HS-5 (cell line): ENCODE results near the gene JARID2.
"Not testable (repeated sequence)": the region's sequence is repeated elsewhere in the genome, so short reads cannot be mapped to it uniquely, and the experiment has no call there.

Experiments used
- DNase-seq: peaks from one replicate; pipeline ENCODE4 v3.0.0-alpha.2; 2012; ENCODE audit warnings: low read depth

Gene JARID2

GRCh38 chr6:15310680-15311079 lies 64.8 kb downstream of the JARID2 start:
- no peak for DNase-seq

- DNase-seq, result no peak
Observed at GRCh38 chr6:15312500-15312899, 66.6 kb downstream of the JARID2 start.

DNA sequence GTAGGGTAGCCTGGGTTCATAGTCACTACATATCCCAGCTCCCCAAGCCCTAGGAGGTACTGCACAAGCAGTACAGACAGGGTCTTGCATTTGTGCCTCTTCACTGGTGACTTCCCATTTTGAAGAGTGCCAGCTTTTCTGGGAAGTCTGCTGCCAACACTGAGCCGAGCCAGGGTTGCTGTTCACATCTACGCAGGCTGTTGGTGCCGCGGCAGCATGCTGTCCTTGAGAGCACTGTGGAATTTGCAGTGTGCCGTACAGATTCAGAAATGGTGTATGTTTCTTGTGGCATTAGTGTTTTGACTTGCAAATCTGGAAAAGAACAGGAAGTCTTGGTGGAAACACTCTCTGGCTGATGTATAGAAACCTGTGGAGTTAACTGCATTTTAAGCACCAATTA lies 67.5 kb downstream of the JARID2 start:
- DNase-seq, result no peak

GRCh38 chr6:15316754-15317153 lies 70.9 kb downstream of the JARID2 start:
- DNase-seq, result no peak

- no peak for DNase-seq
Observed at GRCh38 chr6:15317251-15317650, 71.4 kb downstream of the JARID2 start.

- no peak for DNase-seq
Observed at GRCh38 chr6:15317934-15318902, 72.3 kb downstream of the JARID2 start.

DNA sequence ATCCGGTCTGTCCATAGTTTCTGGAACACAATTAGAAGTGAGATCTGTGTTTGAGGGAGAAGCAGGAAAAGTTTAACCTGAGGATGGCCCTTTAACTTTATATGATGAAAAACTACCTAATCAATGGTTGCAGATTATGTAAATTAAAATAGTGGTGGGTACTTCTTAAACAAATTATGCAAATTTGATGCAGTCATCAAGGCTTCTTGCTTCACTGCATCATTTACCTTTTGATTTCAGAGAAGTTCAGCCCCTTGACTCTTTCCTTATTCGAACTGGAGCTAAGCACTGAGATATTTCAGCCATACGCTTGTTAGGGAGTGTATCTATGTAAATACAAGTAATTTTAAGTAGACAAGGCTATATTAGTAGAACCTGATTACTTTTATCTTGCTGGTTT lies 73.8 kb downstream of the JARID2 start:
- DNase-seq, result no peak

GRCh38 chr6:15320693-15321092 lies 74.8 kb downstream of the JARID2 start:
- no peak for DNase-seq

- DNase-seq, result no peak
Observed at GRCh38 chr6:15322184-15322583, 76.3 kb downstream of the JARID2 start.

GRCh38 chr6:15322781-15323536 lies 77.1 kb downstream of the JARID2 start:
- no peak for DNase-seq

- not testable (repeated sequence) for DNase-seq
Observed at GRCh38 chr6:15323611-15324010, 77.7 kb downstream of the JARID2 start.

- DNase-seq, result no peak
Observed at GRCh38 chr6:15324427-15324985, 78.6 kb downstream of the JARID2 start.

DNA sequence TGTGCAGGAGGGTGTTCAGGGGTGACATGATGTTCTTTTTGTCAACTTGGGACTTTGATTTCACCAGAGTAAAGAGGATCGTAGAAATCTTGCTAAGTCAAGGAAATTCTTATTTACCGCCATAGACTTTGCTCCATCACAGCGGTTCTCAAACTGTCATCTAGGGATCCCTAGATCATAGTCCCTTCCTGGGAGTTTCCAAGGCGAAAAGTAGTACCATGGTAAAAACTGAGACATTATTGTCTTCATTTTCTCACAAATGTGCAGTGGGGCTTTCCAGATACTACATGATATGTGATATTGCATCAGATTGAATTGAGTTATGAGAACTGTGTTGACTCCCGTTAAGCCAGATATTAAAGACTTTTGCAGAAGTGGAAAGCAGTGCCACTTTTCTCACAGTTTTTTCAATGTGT lies 79.7 kb downstream of the JARID2 start:
- no peak for DNase-seq

GRCh38 chr6:15326067-15326614 lies 80.3 kb downstream of the JARID2 start:
- DNase-seq, result no peak

DNA sequence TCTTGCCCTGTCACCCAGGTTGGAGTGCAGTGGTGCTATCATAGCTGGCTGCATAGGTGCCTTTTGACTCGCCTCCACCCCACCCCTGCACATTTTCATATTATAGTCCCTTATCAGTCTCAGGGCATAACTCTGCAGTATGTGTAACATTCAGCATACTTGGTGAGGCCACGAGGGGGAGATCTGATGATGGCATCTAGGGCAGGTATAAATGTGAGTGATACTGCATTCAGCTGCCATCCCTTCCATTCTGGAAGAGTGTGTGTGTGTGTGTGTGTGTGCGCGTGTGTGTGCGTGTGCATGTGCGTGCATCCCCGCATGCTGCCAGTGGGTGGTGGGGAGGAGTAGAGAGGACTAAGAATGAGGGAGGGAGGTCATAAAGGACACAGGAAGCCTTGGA lies 81.4 kb downstream of the JARID2 start:
- no peak for DNase-seq

GRCh38 chr6:15329197-15329671 lies 83.4 kb downstream of the JARID2 start:
- peak; percentile 88 for DNase-seq

DNA sequence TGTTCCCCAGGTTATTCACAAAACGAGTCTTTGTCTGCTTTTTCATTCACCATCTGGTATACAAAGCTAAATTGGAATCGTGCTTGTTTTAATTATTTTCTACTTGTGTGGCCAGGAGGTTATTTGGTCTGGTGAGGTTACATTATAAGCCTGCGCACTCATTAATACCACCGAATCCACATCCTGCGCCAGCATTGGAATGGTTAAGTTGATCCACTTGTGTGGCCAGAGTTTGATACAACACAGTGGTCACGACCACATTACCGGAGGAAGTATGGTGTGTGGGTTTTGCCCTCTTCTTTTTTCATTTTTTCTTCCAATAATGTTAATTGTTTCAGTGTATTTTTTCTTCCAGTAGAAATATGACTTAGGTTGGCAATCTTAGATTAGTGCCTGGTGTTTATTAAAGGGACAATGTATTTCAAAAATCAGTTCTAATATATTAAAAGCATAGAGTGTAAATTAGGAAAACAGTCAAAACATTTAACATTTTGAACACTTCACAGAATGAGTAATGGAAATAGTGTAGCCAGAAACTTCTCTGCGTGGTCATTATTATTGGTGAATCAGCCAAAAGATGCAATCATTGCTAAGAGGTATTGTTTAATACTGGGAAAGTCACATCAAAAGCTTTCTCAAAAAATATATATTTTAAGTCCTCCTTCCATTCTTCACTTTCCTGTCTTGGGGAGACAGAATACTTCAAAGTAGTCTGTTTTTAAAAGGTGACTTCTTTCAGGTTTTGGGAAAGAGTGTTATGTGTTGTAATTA lies 84.5 kb downstream of the JARID2 start:
- DNase-seq, result no peak

- no peak for DNase-seq
Observed at GRCh38 chr6:15331143-15331542, 85.3 kb downstream of the JARID2 start.

- DNase-seq, result no peak
Observed at GRCh38 chr6:15331629-15332251, 85.9 kb downstream of the JARID2 start.

DNA sequence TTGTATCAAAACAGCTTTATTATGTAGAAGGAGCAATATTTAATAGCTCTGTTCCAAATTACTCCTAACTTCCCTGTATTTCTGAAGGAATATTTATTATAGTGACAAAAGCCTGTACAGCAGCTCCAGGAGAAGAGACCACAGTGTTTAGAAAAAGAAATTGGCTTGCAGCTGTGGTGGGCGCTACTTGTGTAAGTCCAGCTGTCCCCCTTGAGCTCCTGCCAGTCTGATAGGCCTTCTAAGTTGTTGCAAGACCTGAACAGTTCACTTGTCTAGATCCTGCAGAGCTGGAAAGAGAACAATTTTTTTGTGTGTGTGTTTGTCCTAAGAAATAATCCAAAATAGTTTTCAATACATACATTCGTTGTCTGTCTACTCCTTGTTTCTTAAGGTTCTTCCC lies 86.6 kb downstream of the JARID2 start:
- no peak for DNase-seq

DNA sequence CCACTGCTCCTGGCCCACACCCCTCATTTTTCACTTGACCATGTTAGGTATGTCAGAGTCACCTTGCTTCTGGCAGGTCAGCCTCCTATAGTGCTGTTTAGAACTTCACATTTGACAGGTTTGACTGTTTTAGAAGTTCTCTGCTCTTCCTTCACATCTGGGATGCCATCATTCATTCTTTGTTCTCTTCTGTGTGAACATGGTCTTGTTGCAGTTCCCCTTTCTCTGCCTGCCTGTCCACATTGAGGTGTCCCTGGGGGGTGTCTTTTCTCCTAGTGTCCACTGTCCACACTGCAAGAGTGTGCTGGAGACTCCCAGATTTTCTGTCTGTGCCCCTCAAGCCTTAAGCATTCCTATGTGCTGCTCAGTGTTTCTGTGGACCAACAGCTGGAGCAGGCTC lies 89.5 kb downstream of the JARID2 start:
- no peak for DNase-seq
